Glutamatergic neuron (in vitro differentiated cells): ENCODE measurements around the gene ZSCAN32. TPM values are rescaled to one million over a fixed set of nuclear protein-coding genes. Genes with fewer than 3 reads are reported as not detected.

Experiments used
- DNase-seq: peaks from one replicate; pipeline ENCODE4 v3.0.0; 2022
- H3K27ac Mint-ChIP-seq: one replicate; pipeline ENCODE4 v1.8.0; 2020; ENCODE audit warnings: mild to moderate bottlenecking, mixed read lengths, inconsistent platforms; ENCODE audit not compliant: unreplicated experiment
- H3K27me3 Mint-ChIP-seq: one replicate; pipeline ENCODE4 v1.8.0; 2020; ENCODE audit warnings: mild to moderate bottlenecking, moderate library complexity, mixed read lengths, inconsistent platforms; ENCODE audit not compliant: unreplicated experiment
- H3K36me3 Mint-ChIP-seq: one replicate; pipeline ENCODE4 v1.8.0; 2020; ENCODE audit warnings: mild to moderate bottlenecking, mixed read lengths, inconsistent platforms; ENCODE audit not compliant: unreplicated experiment
- H3K4me1 Mint-ChIP-seq: one replicate; pipeline ENCODE4 v1.8.0; 2020; ENCODE audit warnings: mild to moderate bottlenecking, low read depth, mixed read lengths, inconsistent platforms; ENCODE audit not compliant: unreplicated experiment
- H3K4me3 Mint-ChIP-seq: one replicate; pipeline ENCODE4 v1.8.0; 2020; ENCODE audit warnings: mild to moderate bottlenecking, mixed read lengths, inconsistent platforms; ENCODE audit not compliant: unreplicated experiment
- H3K9me3 Mint-ChIP-seq: one replicate; pipeline ENCODE4 v1.8.0; 2020; ENCODE audit warnings: mild to moderate bottlenecking, moderate library complexity, mixed read lengths, inconsistent platforms; ENCODE audit not compliant: unreplicated experiment
- total RNA-seq: library from RNA; stranded (reverse); fragmentation: NEBNext Ultra II Directional; extraction: Animal tissue kit (Norgen Biotek cat#: 25700); gene quantifications from one replicate; pipeline ENCODE4 v1.2.1, GENCODE V29; 2021; ENCODE audit not compliant: unreplicated experiment
- TF ChIP-seq, protein P1 (sequence below): fragments of 200-600 bp; sonication (generic); IDR thresholded peaks from one replicate; pipeline ENCODE4 v1.5.0; 2021; ENCODE audit not compliant: partially characterized antibody, unreplicated experiment

ZSCAN32 gene
- total RNA-seq, 1 donor from 2014 or later, result 14.9 TPM

DNA sequence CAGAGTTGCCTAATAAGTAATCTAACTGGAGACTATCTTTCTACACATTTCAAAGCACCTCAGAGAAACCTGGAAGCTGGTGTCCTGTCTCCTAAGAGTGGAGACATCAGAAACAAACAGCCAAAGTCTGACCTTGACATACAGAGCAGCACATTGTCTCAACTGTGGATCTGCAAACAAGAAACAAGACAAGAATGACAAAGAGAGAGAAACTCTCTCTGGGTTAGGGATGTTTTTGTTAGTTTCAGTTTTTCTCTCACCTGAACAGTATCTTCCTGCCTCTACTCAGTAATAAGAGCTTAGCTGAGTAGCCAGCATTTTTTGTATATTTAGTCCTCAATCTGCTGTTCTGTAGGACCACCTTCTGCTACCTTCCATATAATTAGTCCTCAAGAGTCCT is 33.6 kb upstream of the ZSCAN32 start:
- Mint-ChIP-seq H3K4me1 (no peaks in the 10 kb centered on the region), H3K27ac (no peak overlapping the region), H3K9me3 (no peaks in the 10 kb centered on the region), H3K4me3 (no peak overlapping the region), H3K27me3 (no peaks in the 10 kb centered on the region), H3K36me3 (peaks cover 16% of the 10 kb centered on the region)
- no peak for DNase-seq
- TF ChIP-seq, protein P1, sequence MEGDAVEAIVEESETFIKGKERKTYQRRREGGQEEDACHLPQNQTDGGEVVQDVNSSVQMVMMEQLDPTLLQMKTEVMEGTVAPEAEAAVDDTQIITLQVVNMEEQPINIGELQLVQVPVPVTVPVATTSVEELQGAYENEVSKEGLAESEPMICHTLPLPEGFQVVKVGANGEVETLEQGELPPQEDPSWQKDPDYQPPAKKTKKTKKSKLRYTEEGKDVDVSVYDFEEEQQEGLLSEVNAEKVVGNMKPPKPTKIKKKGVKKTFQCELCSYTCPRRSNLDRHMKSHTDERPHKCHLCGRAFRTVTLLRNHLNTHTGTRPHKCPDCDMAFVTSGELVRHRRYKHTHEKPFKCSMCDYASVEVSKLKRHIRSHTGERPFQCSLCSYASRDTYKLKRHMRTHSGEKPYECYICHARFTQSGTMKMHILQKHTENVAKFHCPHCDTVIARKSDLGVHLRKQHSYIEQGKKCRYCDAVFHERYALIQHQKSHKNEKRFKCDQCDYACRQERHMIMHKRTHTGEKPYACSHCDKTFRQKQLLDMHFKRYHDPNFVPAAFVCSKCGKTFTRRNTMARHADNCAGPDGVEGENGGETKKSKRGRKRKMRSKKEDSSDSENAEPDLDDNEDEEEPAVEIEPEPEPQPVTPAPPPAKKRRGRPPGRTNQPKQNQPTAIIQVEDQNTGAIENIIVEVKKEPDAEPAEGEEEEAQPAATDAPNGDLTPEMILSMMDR, result no peak

- no peak overlapping the region for H3K27ac Mint-ChIP-seq
- peaks cover 16% of the 10 kb centered on the region for H3K36me3 Mint-ChIP-seq
- no peak for DNase-seq
- H3K4me3 Mint-ChIP-seq, result no peak overlapping the region
- TF ChIP-seq, protein P1, result no peak
- H3K27me3 Mint-ChIP-seq, result no peaks in the 10 kb centered on the region
- no peaks in the 10 kb centered on the region for H3K4me1 Mint-ChIP-seq
- no peaks in the 10 kb centered on the region for H3K9me3 Mint-ChIP-seq
Observed at GRCh38 chr16:3431779-3432219, 31.0 kb upstream of the ZSCAN32 start.

GRCh38 chr16:3413730-3414379 is 13.1 kb upstream of the ZSCAN32 start:
- Mint-ChIP-seq H3K9me3 (peaks cover 18% of the 10 kb centered on the region), H3K27ac (no peak overlapping the region), H3K27me3 (peaks cover 2% of the 10 kb centered on the region), H3K4me1 (no peaks in the 10 kb centered on the region), H3K4me3 (no peak overlapping the region), H3K36me3 (peaks cover 41% of the 10 kb centered on the region)
- TF ChIP-seq, protein P1, result no peak
- no peak for DNase-seq

DNA sequence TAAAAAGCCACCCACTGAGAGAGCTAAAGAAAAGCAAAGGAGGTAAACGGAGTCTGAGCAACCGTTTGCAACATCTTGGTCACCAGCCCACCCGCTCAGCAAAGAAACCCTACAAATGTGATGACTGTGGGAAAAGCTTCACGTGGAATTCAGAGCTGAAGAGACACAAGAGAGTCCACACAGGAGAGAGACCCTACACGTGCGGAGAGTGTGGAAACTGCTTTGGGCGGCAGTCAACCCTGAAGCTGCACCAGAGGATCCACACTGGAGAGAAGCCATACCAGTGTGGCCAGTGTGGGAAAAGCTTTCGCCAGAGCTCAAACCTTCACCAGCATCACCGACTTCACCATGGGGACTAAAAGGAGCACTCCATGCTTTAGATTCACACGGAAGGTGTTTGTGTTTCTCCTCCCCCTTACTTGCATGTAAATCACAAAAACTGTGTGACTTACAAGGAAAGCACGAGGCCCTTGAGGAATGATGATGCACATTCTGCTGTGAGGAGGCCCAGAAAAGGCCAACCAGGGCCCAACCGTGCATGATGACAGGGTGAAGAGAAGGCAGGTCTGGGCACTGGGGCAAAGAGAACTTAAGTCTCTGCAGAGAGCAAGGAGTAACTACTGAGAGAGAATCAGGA is 7.9 kb upstream of the ZSCAN32 start:
- DNase-seq, result no peak
- Mint-ChIP-seq H3K4me1 (no peaks in the 10 kb centered on the region), H3K36me3 (peaks cover 82% of the 10 kb centered on the region), H3K4me3 (no peak overlapping the region), H3K27me3 (peaks cover 3% of the 10 kb centered on the region), H3K9me3 (peaks cover 24% of the 10 kb centered on the region), H3K27ac (no peak overlapping the region)
- TF ChIP-seq, protein P1, result no peak
